GM19455 (cell line): ENCODE data around the gene CIITA.
"Not testable (repeated sequence)": the region's sequence is repeated elsewhere in the genome, so short reads cannot be mapped to it uniquely, and the experiment has no call there.

Experiments
- ATAC-seq: cut with Tn5 transposase; IDR thresholded peaks from one replicate; pipeline ENCODE4 v1.9.1; 2021; ENCODE audit not compliant: unreplicated experiment

Gene CIITA

DNA sequence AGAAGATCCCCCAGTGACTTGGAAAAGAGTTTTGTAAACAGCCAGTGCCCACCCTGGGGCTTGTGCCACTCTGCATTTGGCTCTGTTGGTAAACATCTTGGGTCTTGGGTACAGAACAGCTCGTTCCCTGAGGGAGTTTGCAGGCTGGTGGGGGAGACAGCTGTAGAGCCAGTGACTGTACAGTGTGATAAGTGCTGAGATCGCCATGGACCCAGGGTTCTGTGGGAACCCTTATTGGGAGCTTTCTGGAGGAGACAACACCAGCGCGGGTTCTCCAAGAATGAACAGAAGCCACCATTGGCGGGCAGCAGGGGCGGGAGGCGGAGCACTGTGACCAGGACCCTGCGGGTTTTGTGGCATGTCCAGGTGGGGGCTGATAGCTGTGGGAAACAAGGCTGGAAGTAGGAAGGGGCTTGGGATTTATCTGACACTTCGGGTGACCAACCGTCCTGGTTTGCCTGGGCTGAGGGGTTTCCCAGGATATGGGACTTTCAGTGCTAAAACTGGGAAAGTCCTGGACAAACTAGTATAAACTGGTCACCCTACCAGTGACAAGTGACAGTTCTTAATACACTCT lies 70.3 kb downstream of the CIITA start:
- no peak for ATAC-seq

DNA sequence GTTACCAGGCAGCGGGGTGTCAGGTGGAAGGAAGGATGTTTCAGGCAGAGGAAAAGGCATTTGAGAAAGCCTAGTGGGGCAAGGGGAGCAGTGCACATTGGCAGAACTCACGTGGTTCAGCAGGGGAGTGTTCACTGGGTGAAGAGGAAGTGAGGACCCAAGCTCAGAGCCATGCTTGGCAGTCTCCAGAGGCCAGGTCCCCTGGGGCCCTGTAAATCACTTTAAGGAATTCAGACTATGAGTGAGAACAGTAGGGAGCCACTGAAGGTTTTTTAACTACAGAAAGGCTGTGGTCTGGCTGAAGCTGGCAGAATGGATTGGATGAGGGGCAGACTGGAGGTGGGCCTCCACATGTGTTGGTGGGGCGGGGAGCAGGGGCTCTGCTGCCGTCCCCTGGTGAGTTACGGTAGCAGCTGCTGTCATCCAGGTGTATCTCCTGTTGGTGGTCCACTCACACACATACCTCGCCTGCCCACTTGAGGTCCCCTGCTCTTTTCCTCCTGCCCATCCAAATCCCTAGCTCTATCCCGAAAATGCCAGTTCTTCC lies 72.5 kb downstream of the CIITA start:
- peak; percentile 68 for ATAC-seq

DNA sequence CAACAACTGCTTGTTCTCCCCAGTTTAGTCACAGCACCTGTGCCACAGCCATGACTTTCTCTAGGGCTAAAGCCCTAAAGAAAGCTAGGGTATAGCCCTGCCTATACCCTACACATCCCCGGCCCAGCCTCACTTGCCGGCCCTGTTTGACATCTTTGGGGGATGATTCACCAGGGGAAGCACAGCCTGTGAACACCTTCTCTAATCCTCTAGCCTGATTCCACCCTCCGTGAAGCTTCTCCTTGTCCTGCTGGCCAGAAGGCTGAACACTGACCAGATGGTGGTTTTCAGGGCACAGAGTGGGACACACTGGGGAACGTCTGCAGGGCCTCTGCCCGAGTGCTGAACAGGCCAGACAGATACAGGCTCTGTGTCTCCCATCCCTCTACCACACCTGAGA lies 73.4 kb downstream of the CIITA start:
- no peak for ATAC-seq

DNA sequence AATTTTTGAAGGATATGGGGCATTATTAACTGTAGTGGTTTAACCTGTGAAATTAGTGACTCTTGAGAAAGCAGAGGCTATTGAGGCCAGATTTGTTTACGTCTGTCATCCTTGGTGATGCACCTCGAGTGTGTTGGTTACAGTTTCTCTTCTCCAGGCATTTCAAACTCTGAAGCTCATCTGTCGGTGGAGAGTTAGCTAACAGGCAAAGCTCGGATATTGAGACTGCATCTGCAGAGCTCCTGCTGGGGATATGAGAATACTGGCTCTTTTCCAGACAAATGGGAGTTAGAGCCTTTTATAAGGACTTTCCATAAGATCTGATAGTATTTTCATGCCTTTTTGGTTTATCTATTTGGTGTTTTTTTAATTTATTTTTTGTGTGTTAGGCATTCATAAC lies 74.0 kb downstream of the CIITA start:
- no peak for ATAC-seq

DNA sequence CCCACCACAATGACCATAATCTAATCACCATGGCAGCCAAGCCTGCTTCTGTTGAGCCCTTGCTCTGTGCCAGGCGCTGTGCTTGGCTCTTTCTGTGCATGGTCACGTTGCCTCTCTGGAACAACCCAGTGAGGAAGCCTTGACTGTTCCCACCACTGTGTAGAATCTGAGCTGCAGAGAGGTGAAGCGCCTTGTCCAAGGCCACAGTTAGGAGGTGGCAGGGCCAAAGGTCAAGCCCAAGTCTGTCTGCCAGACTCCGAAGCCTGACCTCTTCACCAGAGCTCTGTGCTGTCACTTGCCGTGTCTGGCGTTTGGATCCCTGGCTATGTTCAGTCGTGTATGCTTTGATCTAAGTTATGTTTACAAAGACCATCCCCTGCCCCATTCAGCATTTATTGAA lies 77.9 kb downstream of the CIITA start:
- no peak for ATAC-seq

DNA sequence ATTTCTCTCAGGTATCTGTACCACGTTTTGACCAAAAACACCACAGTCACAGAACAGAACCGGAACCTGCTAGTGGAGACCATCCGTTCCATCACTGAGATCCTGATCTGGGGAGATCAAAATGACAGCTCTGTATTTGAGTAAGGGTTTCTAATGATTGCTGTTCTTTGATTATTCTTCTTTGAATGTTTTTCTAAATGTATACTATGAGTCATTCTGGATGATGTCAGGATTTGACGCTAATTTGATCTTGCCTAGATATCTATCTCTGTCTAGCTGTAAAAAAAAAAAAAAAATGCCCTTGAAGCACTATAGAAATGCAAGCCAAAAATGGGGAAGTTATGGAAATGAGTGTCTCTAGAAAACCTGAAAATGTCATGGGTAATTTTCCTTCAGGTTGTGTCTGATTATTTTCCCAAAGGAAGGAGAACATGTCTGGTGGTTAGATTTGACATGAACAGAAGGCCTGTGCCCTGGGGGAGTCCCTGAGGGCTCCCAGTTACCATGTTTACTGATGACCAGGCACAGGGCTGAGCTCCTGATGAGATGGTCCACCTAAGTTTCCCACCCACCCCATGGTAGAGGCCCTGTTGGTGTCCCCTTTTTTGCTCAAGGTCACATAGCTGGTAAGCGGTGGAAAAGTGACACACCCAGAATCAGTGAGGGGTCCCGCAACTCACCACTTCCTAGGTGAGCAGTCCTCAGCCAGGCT lies 80.9 kb downstream of the CIITA start:
- ATAC-seq = no peak

DNA sequence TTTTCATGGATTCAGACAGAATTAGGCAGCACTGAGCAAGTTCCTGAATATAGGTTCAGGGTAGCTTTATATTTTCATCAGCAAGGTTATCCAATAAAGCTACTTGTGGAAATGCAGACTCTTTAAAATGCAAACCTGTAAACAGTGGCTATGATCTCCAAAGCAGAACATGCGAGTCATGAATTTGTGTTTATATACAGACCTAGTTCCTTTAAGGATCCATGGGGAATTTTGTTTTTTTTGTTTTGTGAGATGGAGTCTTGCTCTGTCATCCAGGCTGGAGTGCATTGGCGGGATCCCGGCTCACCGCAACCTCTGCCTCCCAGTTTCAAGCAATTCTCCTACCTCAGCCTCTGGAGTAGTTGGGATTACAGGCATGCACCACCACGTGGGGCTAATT lies 82.2 kb downstream of the CIITA start:
- no peak for ATAC-seq

DNA sequence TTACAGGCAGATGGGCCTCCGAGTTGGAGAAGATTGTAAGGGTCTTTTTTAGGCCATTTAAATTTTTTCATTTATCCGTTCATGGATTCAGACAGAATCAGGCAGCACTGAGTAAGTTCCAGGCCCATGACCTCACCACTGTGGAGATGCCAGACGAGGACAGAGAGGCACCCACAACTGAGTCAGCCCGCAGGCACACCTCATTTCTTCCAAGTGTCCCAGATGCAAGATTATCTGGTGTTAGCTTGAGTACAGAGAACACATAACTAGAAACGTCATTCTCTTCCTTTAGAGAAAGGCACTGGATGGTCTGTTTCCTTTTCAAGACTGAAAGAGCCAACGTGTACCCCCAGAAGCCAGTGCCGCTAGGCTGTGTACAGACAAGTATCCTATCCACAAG lies 84.2 kb downstream of the CIITA start:
- no peak for ATAC-seq

DNA sequence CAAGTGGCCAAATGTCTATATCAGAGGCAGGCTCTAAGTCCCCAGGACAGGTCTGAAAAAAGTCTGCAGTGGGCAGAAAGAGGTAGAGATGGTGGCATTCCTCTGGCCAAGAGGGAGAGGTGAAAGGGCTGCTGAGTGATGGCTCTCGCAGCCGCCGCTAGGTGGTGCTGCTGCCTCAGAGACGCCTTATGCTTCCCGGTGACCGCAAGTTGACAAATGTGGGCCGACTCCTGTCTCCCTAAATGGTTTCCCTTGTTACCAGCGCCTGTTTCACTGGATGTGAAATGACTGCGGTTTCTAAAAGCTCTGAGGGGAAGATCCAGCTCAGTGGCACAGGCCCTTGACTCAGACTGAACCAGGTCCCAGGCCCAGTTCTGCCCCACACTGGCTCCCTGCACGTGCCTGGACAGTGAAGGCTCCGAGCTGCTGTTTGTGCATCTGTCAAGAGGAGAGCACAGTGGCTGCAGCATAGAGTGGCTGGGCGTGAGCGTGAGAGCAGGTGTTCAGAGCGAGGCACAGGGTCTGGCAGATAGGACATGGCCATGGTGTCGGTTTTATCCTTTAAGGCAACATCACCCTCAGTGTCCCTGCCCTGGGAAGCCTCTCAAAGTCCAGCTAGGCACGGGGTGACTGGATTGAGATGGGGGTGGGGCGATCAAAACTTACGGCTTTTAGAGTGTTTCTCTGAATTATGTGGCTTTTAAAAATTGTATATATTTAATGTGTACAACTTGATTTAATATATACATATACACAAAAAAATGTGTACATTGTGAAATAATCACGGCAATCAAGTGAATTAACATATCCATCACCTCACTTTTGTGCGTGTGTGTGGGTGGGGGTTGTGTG lies 87.3 kb downstream of the CIITA start:
- peak; percentile 47 for ATAC-seq

DNA sequence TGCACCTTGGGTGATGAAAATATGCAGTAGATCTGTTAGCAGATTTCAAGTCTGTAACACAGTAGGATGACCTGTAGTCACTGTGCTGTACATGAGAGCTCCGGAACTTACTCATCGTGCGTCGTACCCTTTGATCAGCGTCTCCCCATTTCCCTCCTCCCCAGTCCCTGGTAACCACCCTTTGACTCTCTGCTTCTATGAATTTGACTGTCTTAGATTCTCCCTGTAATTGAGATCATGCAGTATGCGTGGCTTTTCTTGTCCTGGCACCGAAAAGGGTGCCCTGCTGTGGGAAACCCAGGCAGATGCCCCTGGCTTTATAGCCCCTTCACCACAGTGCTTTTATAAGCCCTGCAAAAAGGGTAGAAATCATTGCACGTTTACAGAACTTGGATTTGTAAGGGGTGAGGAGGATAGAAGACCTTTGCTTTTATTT lies 87.9 kb downstream of the CIITA start:
- ATAC-seq = no peak

DNA sequence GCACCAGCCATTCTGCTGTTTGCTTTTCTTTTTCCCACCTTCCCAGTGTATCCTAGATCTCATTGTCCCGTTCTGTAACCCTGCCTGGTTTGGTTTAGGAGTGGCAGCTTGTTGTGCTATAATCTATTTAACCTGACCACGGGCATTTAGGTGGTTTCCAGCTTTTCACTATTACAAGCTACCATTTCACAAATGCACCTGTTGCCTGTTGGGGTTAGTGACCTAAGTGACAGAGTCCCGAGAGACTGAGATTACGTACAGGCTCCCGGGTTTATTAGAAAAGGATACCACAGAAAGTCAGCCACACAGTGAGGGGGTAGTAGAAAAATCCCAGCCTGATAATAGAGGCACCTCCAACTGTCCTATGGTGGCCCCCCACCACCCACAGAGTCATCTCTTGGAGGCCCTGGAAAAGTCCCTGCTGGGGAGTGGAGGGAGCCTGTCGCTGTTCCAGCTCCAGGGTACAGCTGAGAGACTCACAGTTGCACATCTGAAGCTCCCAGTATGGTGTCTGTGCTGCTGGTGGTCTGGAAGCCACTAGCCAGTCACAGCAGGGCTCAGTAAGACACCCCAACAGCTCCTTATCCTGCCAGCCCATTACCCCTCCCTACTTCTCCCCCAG lies 88.5 kb downstream of the CIITA start:
- peak; percentile 60 for ATAC-seq

DNA sequence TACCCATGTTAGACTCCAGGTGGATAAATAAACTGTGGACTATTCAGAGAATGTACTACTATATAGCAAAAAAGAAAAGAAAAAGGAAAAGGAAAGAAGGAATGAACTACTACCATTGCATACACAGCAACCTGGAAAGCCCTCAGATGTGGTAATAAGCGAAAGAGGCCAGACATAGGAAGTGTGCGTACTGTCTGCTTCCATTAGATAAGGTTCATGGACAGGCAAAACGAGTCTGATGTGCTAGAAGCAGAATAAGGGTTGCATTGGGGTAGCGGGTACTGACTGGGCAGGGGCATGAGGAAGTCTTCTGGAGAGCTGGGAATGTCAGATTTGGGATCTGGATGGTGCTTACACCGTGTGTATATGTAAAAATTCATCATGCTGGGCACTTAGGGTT lies 89.1 kb downstream of the CIITA start:
- no peak for ATAC-seq

DNA sequence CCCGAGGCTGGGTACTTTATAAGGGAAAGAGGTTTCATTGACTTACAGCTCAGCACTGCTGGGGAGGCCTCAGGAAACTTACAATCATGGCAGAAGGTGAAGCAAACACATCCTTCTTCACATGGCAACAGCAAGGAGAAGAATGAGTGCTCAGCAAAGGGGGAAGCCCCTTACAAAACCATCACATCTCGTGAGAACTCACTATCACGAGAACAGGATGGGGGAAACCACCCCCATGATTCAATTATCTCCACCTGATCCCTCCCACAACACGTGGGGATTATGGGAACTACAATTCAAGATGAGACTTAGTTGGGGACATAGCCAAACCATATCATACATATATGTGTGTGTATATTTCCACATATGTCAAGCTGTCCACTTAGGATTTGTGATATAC lies 89.6 kb downstream of the CIITA start:
- not testable (repeated sequence) for ATAC-seq

DNA sequence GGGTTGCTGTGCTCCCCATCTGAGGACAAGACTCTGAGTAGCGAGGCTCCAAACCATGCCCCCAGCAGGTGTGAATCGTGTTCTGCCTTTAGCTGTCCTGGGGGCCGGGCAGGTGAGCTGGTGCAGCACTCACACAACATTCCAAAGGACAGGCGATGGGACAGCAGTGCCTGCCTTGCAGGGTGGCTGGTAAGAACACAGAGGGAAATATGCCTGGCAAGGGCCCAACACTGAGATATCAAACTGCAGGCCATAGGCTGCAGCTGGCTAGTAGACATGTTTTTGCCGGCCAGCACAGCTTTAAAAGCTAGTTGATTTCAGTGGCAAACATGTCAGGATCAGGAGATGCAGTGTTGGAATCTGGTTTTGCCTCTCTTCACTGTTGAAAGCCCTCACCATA lies 91.0 kb downstream of the CIITA start:
- no peak for ATAC-seq

DNA sequence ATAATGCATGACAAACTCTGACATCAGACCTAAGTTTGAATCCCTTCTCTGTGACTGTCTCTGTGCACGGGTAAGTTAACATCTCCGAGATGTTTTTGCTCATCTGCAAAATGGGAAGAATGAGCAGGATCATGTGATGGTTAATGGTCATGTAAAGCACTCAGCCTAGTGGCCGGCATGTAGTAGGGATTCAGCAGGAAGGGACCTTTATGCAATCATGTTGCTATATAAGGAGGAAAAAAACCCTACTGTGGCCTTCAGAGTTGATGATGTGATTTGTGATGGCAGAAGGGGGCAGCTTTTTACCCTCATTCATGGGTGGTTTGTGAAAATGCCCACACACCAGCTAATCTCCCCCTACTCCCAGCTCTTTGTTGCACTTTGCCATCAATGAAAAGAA lies 91.5 kb downstream of the CIITA start:
- no peak for ATAC-seq

DNA sequence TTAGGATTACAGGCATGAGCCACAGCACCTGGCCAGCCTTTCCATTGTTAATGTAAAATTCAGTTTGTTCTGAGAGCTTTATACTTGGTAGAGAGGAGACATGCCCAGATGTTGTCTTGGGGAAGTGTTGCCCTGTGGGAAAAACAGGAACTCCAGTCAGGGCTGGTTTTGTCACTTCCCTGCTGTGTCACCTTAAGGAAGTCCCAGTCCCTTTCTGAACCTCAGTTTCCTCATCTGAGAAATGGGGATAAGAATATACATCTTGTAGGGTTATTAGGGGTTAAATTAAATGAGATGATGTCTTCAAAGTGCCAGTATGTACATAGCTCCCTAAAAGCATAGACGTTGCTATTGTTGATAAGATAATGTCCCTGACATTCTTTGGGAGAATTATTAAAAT lies 92.6 kb downstream of the CIITA start:
- no peak for ATAC-seq

DNA sequence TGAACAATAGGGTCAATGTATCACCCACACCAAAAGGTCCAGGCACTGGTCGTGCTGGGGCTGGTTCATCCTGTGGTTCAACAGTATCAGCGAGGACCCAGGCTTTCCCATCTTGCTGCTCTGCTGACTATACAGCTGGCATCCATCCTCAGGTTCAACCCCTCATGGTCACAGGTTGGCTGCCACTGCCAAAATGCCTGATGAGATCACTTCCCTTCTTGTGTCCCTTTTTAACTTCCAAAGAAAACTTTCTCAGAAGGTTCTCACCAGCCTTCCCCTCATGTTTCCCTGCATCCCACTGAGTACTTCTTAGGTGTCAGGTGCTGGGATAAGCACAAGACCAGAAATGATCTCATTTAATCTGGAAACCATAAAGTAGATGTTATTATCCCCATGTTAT lies 93.1 kb downstream of the CIITA start:
- no peak for ATAC-seq

DNA sequence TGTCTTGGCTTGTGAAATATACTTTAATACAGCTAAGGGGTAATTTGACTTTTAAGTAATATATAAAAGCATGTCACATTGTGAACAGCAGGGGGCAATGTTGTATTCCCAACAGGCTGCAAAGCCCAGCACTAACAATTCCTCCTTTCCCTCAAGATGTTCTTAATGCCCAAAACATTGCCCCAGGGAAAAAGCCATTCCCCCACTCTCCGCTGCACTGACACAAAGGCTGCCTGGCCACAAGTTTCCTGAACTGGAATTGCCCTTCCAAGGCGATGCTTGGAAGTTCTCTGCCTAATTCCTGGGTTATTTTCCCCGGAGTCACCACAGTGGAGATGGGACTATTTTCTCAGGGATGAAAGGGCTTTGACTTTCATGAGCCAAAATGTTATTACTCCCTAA lies 94.6 kb downstream of the CIITA start:
- ATAC-seq = no peak

DNA sequence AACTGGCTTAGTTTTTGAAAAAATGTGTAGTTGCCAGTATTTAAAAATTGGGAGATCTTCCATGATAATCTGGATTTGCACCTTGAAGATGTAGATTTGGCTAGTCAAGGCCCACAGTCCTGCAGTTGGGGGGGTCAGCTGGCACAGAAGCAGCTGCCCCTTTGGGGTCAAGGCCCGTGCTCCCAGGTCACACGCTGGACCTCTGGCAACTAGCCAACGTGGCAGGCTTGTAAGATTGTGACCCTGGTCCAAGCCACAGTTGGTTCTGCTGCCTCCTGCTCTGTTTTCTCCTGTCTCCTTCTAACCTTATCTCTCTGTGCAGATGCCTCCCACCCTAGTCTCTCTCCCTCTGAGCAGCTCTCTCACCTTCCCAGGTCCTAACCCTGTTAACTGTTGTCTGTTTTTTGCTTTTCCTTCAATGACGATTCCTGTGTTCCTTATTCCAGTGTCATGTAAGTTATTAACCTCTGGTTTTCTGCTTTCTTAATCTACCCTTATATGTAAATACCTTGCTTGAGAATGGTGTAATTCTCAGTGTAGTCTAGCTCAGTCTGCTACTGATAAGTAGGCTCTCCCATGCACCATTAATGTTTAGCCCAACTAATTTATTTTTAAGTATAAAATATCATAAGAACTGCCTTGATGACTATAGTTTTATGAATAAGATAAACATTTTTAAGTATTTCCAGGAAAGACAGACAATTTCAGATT lies 95.3 kb downstream of the CIITA start:
- no peak for ATAC-seq

DNA sequence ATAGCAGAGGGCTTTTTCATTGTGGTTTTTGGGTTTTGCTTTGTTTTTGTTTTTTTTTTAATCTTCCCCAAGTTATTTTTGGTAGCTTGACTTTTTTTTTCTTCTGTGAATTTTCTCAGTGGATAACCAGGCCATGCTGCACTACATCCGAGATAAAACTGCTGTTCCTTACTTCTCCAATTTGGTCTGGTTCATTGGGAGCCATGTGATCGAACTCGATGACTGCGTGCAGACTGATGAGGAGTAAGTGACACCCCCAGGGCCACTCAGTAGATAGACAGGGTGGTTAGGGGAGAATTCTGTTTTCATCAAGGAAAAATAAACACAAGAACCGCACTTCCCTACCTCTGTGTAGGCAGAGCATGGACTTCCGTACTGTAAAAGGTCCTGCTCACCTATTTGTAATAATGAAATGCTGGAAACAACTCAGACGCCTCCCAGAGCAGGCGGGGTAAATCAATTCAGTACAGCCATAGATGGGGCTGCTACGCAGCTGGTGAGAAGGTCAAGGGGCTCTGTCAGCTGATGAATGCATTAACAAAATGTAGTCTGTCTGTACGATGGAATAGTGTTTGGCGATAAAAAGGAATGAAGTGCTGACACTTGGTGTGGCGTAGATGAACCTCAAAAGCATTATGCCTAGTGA lies 95.9 kb downstream of the CIITA start:
- no peak for ATAC-seq
